Testis (tissue), 3 donors: ENCODE measurements around the gene LRRC8C. TPM values are rescaled to one million over a fixed set of nuclear protein-coding genes. Genes with fewer than 3 reads are reported as not detected.

Experiments used
- DNase-seq: peaks from one replicate; pipeline ENCODE4 v3.0.0-alpha.2; 2019
- H3K27ac ChIP-seq, 2 donors: fragments of 200-600 bp; sonication (generic); one replicate each; pipeline ENCODE4 v1.5.1; 2019
- H3K27me3 ChIP-seq: fragments of 200-600 bp; sonication (generic); one replicate; pipeline ENCODE4 v1.5.1; 2019
- H3K36me3 ChIP-seq: fragments of 200-600 bp; sonication (generic); one replicate; pipeline ENCODE4 v1.5.1; 2017; ENCODE audit warnings: low read depth; ENCODE audit errors: missing control alignments
- H3K4me1 ChIP-seq: fragments of 200-600 bp; sonication (generic); one replicate; pipeline ENCODE4 v1.5.1; 2019
- H3K4me3 ChIP-seq, 2 donors: fragments of 200-600 bp; sonication (generic); one replicate each; pipeline ENCODE4 v1.5.1; 2017 to 2019
- H3K9me3 ChIP-seq: fragments of 200-600 bp; sonication (generic); one replicate; pipeline ENCODE4 v1.5.1; 2017
- POLR2A ChIP-seq: fragments of 450-650 bp; IDR thresholded peaks from one replicate; pipeline ENCODE4 v1.6.1; 2017; ENCODE audit warnings: antibody characterized with exemption, mild to moderate bottlenecking, moderate library complexity
- WGBS, 2 donors: methylation state at CpG; one replicate each; pipeline ENCODE4 v1.1.5; 2018; 5-methylcytosine and 5-hydroxymethylcytosine counted together
- intact Hi-C: fragments of 100-400 bp; cut with DNase I; formaldehyde crosslinking; loops from one replicate; pipeline ENCODE4 v1.15.1; 2023; ENCODE audit warnings: low total_unique reads
- polyA plus RNA-seq: library from polyadenylated mRNA; stranded (reverse); fragments of 350-450 nt; fragmentation: Illumina TruSeq; extraction: RNeasy Lipid Tissue Mini Kit (QIAGEN cat#74804); gene quantifications from one replicate; pipeline ENCODE4 v1.2.3, GENCODE V29; 2014; ENCODE audit warnings: low read depth, low replicate concordance; ENCODE audit not compliant: insufficient read depth
- total RNA-seq, 2 donors: library from RNA; depleted of rRNA; stranded (reverse); fragments of >200 nt; gene quantifications; one replicate each; pipeline ENCODE4 v1.2.3, GENCODE V29; 2016
- TF ChIP-seq, protein P1 (sequence below), 3 experiments: fragments of 450-650 bp in 2 of 3; fragments of 200-600 bp in 1 of 3; sonication (generic) in 1 of 3; IDR thresholded peaks; one replicate each; pipeline ENCODE4 v1.5.1; 2016 to 2019; ENCODE audit warnings: antibody characterized with exemption in 3 of 3, mild to moderate bottlenecking in 2 of 3, moderate library complexity in 1 of 3

Gene LRRC8C
- total and polyA plus RNA-seq, 3 donors from 2014 or later = 8.2 to 19.8 (median 16.2) TPM

DNA sequence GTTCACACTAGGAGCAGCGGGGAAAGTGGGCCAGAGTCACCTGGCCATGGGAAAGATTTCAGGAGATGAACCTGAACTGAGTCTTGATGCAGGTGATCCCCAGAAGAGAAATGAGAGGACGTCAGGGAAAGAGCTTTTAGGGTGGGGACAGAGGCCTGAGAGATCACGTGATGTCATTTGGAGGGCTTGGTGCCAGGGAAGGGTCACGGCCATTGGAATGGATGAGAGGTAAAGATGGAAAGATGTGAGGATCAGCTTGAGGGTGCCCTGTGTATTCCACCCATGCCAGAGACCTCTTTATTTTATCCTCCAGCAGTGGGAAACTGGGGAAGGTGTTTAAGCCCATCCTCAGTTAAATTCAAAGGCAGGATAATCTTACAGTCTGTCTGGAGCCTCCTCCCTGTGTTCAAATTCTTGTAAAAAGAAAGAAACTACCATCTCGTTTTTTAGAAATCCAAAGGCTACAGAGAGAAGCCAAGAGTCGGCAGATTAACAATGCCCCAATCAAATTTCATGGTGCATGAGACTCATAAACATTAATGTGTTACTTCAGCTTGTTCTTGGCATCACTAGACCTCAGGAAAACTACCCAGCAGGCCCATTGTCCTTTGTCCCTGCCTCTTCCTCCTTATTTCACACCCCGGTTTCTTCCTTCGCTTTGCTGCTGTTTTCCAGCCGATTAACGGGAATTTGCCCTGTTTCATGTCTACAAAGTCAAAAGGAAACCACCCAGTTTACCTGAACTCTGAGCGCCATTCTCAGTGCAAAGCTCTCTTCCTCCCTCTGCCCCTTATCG is 94.8 kb downstream of the LRRC8C start:
- H3K9me3 ChIP-seq = no peaks in the 10 kb centered on the region
- intact Hi-C loops = no loop called here
- no peaks in the 10 kb centered on the region for H3K4me1 ChIP-seq
- DNase-seq = no peak
- TF ChIP-seq, protein P1, sequence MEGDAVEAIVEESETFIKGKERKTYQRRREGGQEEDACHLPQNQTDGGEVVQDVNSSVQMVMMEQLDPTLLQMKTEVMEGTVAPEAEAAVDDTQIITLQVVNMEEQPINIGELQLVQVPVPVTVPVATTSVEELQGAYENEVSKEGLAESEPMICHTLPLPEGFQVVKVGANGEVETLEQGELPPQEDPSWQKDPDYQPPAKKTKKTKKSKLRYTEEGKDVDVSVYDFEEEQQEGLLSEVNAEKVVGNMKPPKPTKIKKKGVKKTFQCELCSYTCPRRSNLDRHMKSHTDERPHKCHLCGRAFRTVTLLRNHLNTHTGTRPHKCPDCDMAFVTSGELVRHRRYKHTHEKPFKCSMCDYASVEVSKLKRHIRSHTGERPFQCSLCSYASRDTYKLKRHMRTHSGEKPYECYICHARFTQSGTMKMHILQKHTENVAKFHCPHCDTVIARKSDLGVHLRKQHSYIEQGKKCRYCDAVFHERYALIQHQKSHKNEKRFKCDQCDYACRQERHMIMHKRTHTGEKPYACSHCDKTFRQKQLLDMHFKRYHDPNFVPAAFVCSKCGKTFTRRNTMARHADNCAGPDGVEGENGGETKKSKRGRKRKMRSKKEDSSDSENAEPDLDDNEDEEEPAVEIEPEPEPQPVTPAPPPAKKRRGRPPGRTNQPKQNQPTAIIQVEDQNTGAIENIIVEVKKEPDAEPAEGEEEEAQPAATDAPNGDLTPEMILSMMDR (IDR thresholded peaks at IDR 0.05) = no peak
- TF ChIP-seq POLR2A = no peak
- 82 to 88% methylated on average over 12 of the region's 12 CpGs for WGBS, 2 donors
- H3K36me3 ChIP-seq = no peaks in the 10 kb centered on the region
- H3K27ac ChIP-seq = no peak overlapping the region
- H3K4me3 ChIP-seq = no peak overlapping the region
- H3K27me3 ChIP-seq = no peaks in the 10 kb centered on the region

DNA sequence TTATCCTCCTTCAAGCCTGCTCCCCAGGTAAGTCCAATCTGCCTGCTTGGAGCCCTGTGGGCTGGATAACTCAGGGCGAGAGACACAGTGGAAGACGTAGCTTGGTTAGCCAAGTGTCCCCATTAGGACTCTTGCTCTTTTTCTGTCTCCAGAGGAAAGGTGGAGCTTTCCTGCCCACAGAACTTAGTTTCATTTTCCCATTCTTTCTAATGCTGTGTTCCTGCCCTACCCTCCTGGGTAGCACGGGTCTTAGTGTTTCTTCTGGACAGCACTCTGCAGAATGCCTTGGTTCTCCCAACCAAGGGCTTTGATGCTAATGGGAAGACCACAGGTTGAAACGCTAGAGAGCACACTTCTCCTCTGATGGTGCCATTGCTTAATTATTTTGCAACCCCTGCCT is 95.5 kb downstream of the LRRC8C start:
- H3K36me3 ChIP-seq = no peaks in the 10 kb centered on the region
- intact Hi-C loops = no loop called here
- WGBS, 2 donors = 79 to 87% methylated on average over 3 to 4 of the region's 4 CpGs
- H3K4me3 ChIP-seq = no peak overlapping the region
- H3K27me3 ChIP-seq = no peaks in the 10 kb centered on the region
- no peak for TF ChIP-seq POLR2A
- TF ChIP-seq, protein P1 (IDR thresholded peaks at IDR 0.05) = no peak
- no peaks in the 10 kb centered on the region for H3K4me1 ChIP-seq
- no peaks in the 10 kb centered on the region for H3K9me3 ChIP-seq
- no peak overlapping the region for H3K27ac ChIP-seq
- no peak for DNase-seq

DNA sequence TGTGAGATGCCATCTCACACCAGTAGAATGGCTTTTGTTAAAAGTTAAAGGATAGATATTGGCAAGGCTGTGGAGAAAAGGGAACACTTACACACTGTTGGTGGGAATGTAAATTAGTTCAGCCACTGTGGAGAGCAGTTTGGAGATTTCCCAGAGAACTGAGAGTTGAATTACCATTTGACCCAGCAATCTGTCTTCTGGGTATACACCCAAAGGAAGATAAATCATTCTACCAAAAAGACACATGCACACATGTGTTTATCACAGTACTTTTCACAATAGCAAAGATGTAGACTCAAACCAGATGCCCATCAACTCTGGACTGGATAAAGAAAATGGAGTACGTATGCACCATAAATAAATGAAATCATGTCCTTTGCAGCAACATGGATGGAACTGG is 99.3 kb downstream of the LRRC8C start:
- Histone ChIP-seq H3K27me3 (no peaks in the 10 kb centered on the region), H3K4me1 (no peaks in the 10 kb centered on the region), H3K9me3 (no peaks in the 10 kb centered on the region), H3K4me3 (no peak overlapping the region), H3K27ac (no peak overlapping the region), H3K36me3 (no peaks in the 10 kb centered on the region)
- no peak for TF ChIP-seq POLR2A
- TF ChIP-seq, protein P1 (IDR thresholded peaks at IDR 0.05) = no peak
- DNase-seq = no peak
- WGBS, 2 donors = 84 to 97% methylated on average over 1 of the region's 1 CpG
- intact Hi-C loops = no loop called here

DNA sequence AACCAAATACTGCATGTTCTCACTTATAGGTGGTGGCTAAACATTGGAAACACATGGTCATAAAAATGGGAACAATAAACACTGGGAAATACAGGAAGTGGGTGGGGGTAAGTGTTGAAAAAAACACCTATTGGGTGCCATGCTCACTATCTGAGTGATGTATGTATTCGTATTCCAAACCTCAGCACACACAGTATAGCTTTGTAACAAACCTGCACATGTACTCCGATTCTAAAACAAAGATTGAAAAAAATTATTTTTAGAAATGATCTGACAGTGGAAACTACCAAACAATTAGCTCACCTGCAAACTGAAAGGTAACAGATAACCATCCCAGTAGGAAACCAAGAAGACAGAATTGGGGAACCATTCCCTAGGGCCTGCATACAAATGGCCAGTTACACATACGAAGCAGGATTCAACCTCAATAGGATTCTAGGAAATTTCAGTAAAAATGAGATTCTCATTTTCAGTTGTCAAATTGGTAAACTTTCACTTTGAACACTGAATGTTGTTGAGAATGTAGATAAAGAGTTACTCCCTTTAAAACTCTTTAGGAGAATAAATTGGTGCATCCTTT is 99.8 kb downstream of the LRRC8C start:
- H3K4me1 ChIP-seq = no peaks in the 10 kb centered on the region
- no peak for DNase-seq
- H3K27me3 ChIP-seq = no peaks in the 10 kb centered on the region
- no peaks in the 10 kb centered on the region for H3K36me3 ChIP-seq
- no peak overlapping the region for H3K27ac ChIP-seq
- intact Hi-C loops = no loop called here
- 66 to 94% methylated on average over 3 of the region's 3 CpGs for WGBS, 2 donors
- no peaks in the 10 kb centered on the region for H3K9me3 ChIP-seq
- H3K4me3 ChIP-seq = no peak overlapping the region
- no peak for TF ChIP-seq POLR2A
- TF ChIP-seq, protein P1 (IDR thresholded peaks at IDR 0.05) = no peak
